Activated gamma-delta T cell (primary cell): ENCODE results near the gene DHRS2.
"Not testable (repeated sequence)": the region's sequence is repeated elsewhere in the genome, so short reads cannot be mapped to it uniquely, and the experiment has no call there.

Source experiments
- DNase-seq: peaks from one replicate; lab custom pipeline; 2025; lab: John Stamatoyannopoulos, UW
- total RNA-seq, 2 donors: gene quantifications; one replicate each; lab custom pipeline; 2026; lab: John Stamatoyannopoulos, UW

The DHRS2 gene
- 0 to 4.6 reads per million in 2 donors for total RNA-seq

DNA sequence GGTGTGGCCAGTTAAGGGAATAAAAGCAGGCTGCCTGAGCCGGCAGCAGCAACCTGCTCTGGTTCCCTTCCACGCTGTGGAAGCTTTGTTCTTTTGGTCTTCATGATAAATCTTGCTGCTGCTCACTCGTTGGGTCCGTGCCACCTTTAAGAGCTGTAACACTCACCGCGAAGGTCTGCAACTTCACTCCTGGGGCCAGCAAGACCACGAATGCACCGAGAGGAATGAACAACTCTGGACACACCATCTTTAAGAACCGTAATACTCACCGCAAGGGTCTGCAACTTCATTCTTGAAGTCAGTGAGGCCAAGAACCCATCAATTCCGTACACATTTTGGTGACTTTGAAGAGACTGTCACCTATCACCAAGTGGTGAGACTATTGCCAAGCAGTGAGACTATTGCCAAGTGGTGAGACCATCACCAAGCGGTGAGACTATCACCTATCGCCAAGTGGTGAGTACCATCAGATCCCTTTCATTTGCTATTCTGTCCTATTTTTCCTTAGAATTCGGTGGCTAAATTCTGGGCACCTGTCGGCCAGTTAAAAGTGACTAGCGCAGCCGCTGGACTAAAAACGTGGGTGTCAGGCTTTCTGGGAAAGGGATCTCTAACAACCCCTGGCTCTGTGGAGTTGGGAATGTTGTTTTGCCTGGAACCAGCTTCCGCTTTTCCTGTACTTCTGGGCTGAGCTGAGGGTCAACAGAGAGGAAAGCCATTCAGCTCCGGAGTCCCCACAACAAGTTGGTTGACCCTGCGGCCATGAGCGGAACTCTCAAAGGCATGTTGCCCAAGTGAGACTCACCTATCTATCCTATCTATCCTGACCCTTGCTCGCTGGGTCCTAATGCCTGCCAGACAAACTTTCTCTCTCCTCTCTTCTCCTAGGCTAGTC lies at the start of gene DHRS2:
TSS of gene DHRS2 (plus strand) at position 48 of the 895 bp plus-strand sequence. CDS start 2,501 bp downstream, outside the sequence.
- DNase-seq, result no peak

GRCh38 chr14:23588884-23589598 lies 47.1 kb upstream of the DHRS2 start:
- DNase-seq, result no peak

GRCh38 chr14:23589606-23590005 lies 46.6 kb upstream of the DHRS2 start:
- DNase-seq, result no peak

DNA sequence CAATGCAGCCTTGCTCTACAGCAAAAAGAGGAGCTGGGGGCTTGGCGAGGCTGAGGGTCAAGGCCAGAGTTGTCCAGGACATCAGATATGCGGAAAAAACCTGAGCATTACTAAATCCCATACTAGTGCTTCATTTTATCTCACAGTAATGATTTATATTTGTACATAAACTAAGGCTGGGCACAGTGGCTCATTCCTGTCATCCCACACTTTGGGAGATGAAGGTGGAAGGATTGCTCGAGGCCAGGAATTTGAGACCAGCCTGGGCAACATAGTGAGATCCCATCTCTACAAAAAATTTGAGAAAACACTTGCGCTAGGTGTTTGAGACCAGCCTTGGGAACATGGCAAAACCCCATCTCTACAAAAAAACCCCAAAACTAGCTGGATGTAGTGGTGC lies 46.0 kb upstream of the DHRS2 start:
- no peak for DNase-seq

DNA sequence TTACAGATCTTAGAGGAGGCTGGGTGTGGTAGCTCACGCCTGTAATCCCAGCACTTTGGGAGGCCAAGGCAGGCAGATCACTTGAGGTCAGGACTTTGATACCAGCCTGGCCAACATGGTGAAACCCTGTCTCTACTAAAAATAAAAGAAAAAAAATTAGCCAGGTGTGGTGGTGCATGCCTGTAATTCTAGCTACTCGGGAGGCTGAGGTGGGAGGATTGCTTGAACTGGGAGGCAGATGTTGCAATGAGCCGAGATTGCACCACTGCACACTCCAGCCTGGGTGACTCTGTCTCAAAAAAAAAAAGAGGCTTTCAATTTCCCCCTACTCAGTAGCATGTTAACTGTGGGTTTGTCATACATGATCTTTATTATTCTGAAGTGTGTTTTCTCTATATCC lies 42.0 kb upstream of the DHRS2 start:
- not testable (repeated sequence) for DNase-seq

DNA sequence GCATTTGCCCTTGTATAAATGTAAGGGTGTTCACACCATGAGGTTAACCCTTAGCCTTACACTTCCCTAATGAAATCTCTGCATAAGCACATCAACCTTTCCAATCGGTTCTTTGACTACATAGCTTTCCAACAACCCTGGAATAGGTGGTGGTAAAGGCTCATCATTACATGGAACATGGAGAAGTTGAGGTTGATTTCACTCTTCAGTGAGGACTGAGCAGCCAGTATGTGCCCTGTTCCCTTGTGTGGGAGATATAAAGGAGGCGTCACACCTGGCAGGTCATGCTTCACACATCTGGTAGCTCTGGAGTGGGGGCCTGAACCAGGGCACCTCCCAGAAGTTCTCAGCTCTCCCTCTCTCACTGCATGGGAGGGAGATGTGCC lies 35.8 kb upstream of the DHRS2 start:
- DNase-seq, result no peak

- no peak for DNase-seq
Measured at GRCh38 chr14:23600806-23601205, 35.4 kb upstream of the DHRS2 start.

GRCh38 chr14:23601424-23601823 lies 34.7 kb upstream of the DHRS2 start:
- no peak for DNase-seq

DNA sequence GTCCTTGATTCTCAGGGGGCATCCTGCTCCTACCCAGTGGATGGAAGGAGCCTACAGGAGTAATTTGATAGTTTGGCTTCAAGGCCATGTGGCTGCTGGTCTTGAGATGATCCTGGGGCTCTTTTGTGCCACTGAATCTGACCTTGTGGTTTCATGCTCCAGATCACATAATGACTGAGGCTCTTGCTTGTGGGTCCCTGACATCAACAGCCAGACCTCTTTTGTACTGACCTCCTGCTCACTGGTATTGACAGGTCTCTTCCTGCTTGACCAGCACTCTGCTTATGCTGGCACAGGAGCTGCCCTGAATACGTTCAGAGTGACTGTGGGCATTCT lies 34.4 kb upstream of the DHRS2 start:
- no peak for DNase-seq

- no peak for DNase-seq
Measured at GRCh38 chr14:23602181-23603095, 33.7 kb upstream of the DHRS2 start.

DNA sequence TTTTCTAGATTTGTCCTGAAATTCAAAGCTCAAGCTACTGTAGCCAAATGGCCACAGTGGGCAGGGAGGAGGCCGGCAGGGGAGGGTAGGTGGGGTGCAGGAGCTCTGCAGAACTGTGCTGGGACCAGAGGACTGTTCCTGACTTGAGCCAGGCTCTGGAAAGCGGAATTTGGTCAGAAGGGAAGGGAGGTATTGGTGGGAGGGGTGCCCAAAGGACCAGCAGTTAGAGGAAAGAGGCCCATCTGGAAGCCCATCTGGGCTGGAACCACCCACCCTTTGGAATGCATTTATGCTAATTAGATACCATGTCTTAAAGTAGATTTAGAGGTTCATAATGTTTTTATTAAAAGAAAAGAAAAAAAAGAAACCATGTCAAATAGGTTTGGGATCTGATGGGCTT lies 33.1 kb upstream of the DHRS2 start:
- no peak for DNase-seq

- DNase-seq, result no peak
Measured at GRCh38 chr14:23604148-23604547, 32.0 kb upstream of the DHRS2 start.

DNA sequence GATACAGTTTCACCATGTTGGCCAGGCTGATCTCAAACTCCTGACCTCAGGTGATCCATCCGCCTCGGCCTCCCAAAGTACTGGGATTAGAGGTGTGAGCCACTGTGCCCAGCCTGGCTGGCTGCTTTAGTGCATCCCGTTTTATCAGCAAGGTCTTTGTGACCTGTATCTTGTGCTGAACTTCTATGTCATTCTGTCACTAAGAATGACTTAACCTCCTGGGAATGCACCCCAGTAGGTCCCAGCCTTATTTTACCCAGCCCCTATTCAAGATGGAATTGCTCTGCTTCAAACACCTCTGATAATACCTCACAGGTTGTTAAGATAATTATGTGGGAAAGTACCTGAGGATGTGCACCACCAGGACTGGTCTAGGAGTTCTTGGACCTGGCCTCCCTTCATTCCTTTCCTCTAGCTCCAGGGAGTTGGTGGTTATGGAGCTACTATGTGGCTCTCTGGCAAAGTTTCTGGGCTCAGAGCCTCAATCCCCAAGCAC lies 31.4 kb upstream of the DHRS2 start:
- no peak for DNase-seq

GRCh38 chr14:23605931-23606585 lies 30.1 kb upstream of the DHRS2 start:
- DNase-seq, result no peak

GRCh38 chr14:23608454-23608853 lies 27.7 kb upstream of the DHRS2 start:
- no peak for DNase-seq

DNA sequence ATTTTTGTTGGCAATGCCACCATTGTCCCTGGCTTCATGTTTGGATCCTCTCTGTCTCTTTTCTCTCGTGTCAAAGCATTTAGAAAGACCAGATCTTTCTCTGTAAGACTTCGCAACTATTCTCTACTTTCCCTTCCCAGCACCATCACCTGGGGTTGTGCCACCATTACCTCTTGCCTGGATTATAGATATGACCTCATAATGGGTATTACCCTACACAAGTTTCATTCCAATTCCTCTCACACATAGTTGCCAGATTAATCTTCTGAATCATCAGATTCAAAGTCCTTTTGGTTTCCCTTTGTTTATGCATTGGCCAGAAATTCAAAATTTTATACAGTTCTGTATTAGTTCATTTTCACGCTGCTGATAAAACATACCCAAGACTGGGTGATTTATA lies 27.2 kb upstream of the DHRS2 start:
- no peak for DNase-seq

- not testable (repeated sequence) for DNase-seq
Measured at GRCh38 chr14:23609411-23610089, 26.6 kb upstream of the DHRS2 start.

DNA sequence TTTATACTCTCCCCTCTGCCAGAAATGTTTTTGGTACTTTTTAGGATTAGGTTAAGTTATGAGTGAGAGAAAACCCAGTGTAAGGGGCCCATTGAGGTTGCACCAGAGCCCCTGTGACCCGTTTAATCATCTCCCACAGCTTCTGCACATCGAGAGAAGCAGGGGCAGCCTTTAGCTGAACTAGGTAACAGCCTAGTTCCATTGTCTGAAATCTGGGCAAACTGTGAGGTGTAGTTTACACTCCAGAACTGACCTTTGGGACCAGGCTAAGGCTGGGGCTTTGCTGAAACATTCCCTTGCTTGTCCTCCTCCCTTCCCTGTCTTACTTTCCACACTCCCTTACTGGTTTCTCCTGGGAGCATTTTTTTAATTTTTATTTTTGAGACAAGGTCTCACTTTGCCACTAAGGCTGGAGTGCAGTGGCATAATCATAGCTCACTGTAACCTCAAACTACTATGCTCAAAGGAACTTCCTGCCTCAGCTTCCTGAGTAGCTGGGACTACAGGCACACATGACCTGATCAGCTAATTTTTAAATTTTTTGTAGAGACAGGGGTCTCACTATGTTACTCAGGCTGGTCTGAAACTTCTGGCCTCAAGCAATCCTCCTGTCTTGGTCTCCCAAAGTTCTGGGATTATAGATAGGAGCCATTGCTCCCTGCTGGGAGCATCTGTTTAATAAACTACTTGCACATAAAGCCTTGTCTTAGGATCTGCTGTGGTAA lies 25.9 kb upstream of the DHRS2 start:
- no peak for DNase-seq

DNA sequence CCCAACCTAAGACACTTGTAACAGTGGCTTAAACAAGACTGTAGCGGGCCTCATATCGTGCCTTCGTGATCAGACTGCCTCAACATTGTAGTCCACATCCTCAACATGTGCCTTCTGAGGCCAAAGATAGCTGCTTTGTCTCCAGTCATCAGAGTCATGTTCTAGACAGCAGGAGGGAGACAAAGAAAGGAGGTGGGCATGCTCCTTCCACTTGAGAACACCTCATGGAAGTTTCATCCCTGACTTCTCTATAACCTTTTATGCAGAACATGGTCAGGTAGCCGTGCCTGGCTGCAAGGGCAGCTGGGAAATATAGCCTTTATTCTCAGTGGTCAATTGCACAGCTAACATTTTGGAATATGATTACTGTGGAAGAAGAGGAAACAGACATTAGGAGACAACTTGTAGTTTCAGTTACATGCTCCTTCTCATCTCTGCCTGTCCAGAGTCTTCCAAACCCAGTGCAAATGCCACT lies 25.3 kb upstream of the DHRS2 start:
- no peak for DNase-seq

GRCh38 chr14:23612354-23612732 lies 23.8 kb upstream of the DHRS2 start:
- no peak for DNase-seq
